Activated B cell treated with CpG ODN at 0.5 μM for 24 hours (primary cell): ENCODE measurements around the gene UROS. TPM values are rescaled to one million over a fixed set of nuclear protein-coding genes. Genes with fewer than 3 reads are reported as not detected.

Source experiments
- ATAC-seq: fragments of 200-7000 bp; cut with Tn5 transposase; one replicate; pipeline ENCODE4 v1.10.0; 2021; ENCODE audit warnings: low read depth, mild to moderate bottlenecking, moderate library complexity
- CTCF ChIA-PET: fragments of 350-600 bp; sonication (Branson Sonifier 250); formaldehyde crosslinking; loops from one replicate; lab custom pipeline; 2021; ENCODE audit warnings: antibody characterized with exemption; lab: Charles Lee
- POLR2A ChIA-PET: fragments of 350-600 bp; sonication (Branson Sonifier 250); formaldehyde crosslinking; loops from one replicate; lab custom pipeline; 2021; ENCODE audit warnings: antibody characterized with exemption; lab: Charles Lee
- DNase-seq: peaks from one replicate; pipeline ENCODE4 v3.0.0; 2022
- H3K27ac Mint-ChIP-seq: one replicate; pipeline ENCODE4 v1.8.0; 2020; ENCODE audit warnings: mixed read lengths
- H3K27me3 Mint-ChIP-seq: one replicate; pipeline ENCODE4 v1.8.0; 2021; ENCODE audit warnings: mixed read lengths
- H3K36me3 Mint-ChIP-seq: one replicate; pipeline ENCODE4 v1.8.0; 2021; ENCODE audit warnings: low read depth, mixed read lengths
- H3K4me1 Mint-ChIP-seq: one replicate; pipeline ENCODE4 v1.8.0; 2021; ENCODE audit warnings: mixed read lengths
- H3K4me3 Mint-ChIP-seq: one replicate; pipeline ENCODE4 v1.8.0; 2020; ENCODE audit warnings: mild to moderate bottlenecking, mixed read lengths
- H3K9me3 Mint-ChIP-seq: one replicate; pipeline ENCODE4 v1.8.0; 2020; ENCODE audit warnings: mixed read lengths
- CTCF ChIP-seq: fragments of 200-600 bp; IDR thresholded peaks from one replicate; pipeline ENCODE4 v1.8.0; 2022; ENCODE audit warnings: antibody characterized with exemption, mild to moderate bottlenecking
- intact Hi-C: fragments of 100-400 bp; cut with micrococcal nuclease; formaldehyde crosslinking; loops from one replicate; pipeline ENCODE4 v1.15.1; 2024
- total RNA-seq: library from RNA; stranded (reverse); gene quantifications from 2 replicates; pipeline ENCODE4 v1.2.3, GENCODE V29; 2022

UROS gene
- total RNA-seq, 1 donor from 2014 or later, result 34.9 TPM

- H3K4me3 Mint-ChIP-seq, result no peak overlapping the region
- no peak for DNase-seq
- CTCF ChIA-PET, result no interaction called here
- POLR2A ChIA-PET, result no interaction called here
- no peaks in the 10 kb centered on the region for H3K27me3 Mint-ChIP-seq
- no peak for TF ChIP-seq CTCF
- no peak overlapping the region for H3K27ac Mint-ChIP-seq
- intact Hi-C loops, result no loop called here
- no peak for ATAC-seq
- peaks cover 63% of the 10 kb centered on the region for H3K36me3 Mint-ChIP-seq
- no peaks in the 10 kb centered on the region for H3K9me3 Mint-ChIP-seq
- no peaks in the 10 kb centered on the region for H3K4me1 Mint-ChIP-seq
Observed at GRCh38 chr10:125845617-125846016, 22.6 kb upstream of the UROS start.

GRCh38 chr10:125844751-125845221, 21.7 kb upstream of the UROS start:
- CTCF ChIA-PET, result no interaction called here
- POLR2A ChIA-PET, result no interaction called here
- H3K36me3 Mint-ChIP-seq, result peaks cover 66% of the 10 kb centered on the region
- ATAC-seq, result no peak
- no peak overlapping the region for H3K4me3 Mint-ChIP-seq
- DNase-seq, result no peak
- H3K27me3 Mint-ChIP-seq, result no peaks in the 10 kb centered on the region
- no peaks in the 10 kb centered on the region for H3K9me3 Mint-ChIP-seq
- no peaks in the 10 kb centered on the region for H3K4me1 Mint-ChIP-seq
- H3K27ac Mint-ChIP-seq, result no peak overlapping the region
- intact Hi-C loops, result no loop called here
- no peak for TF ChIP-seq CTCF

GRCh38 chr10:125843603-125844329, 20.7 kb upstream of the UROS start:
- no peaks in the 10 kb centered on the region for H3K9me3 Mint-ChIP-seq
- H3K27ac Mint-ChIP-seq, result no peak overlapping the region
- no peak for DNase-seq
- TF ChIP-seq CTCF, result no peak
- no peaks in the 10 kb centered on the region for H3K4me1 Mint-ChIP-seq
- ATAC-seq, result no peak
- no peak overlapping the region for H3K4me3 Mint-ChIP-seq
- peaks cover 69% of the 10 kb centered on the region for H3K36me3 Mint-ChIP-seq
- no peaks in the 10 kb centered on the region for H3K27me3 Mint-ChIP-seq
- CTCF ChIA-PET, result no interaction called here
- intact Hi-C loops, result no loop called here
- POLR2A ChIA-PET, result interaction anchor here (0.7 kb wide), 1 partner anchor 22 kb away, joined by 3 read pairs; no protein-coding TSS in a partner anchor

GRCh38 chr10:125840955-125841354, 17.9 kb upstream of the UROS start:
- peaks cover 79% of the 10 kb centered on the region for H3K36me3 Mint-ChIP-seq
- H3K27ac Mint-ChIP-seq, result no peak overlapping the region
- no peak for ATAC-seq
- no peak for TF ChIP-seq CTCF
- no peaks in the 10 kb centered on the region for H3K9me3 Mint-ChIP-seq
- intact Hi-C loops, result no loop called here
- ChIA-PET CTCF (no interaction called here), POLR2A (no interaction called here)
- H3K4me3 Mint-ChIP-seq, result no peak overlapping the region
- H3K27me3 Mint-ChIP-seq, result no peaks in the 10 kb centered on the region
- no peak for DNase-seq
- no peaks in the 10 kb centered on the region for H3K4me1 Mint-ChIP-seq

- ChIA-PET POLR2A (no interaction called here), CTCF (no interaction called here)
- ATAC-seq, result no peak
- Mint-ChIP-seq H3K36me3 (peaks cover 82% of the 10 kb centered on the region), H3K4me1 (no peaks in the 10 kb centered on the region), H3K27me3 (no peaks in the 10 kb centered on the region), H3K27ac (peak overlapping the region; percentile 21), H3K9me3 (no peaks in the 10 kb centered on the region), H3K4me3 (no peak overlapping the region)
- no peak for DNase-seq
- intact Hi-C loops, result no loop called here
- TF ChIP-seq CTCF, result no peak
Observed at GRCh38 chr10:125840406-125840805, 17.3 kb upstream of the UROS start.
